Stimulated activated CD4-positive, alpha-beta T cell treated with anti-CD3 and anti-CD28 coated beads, Interleukin-4, amount 100 ng/mL, for 48 hours (primary cell): ENCODE results near the gene MTMR6.
"Not testable (repeated sequence)": the region's sequence is repeated elsewhere in the genome, so short reads cannot be mapped to it uniquely, and the experiment has no call there.

ENCODE experiments used
- DNase-seq, 2 donors: peaks; one replicate each; pipeline ENCODE4 v3.0.0-alpha.2; 2020; ENCODE audit warnings: low read depth in 2 of 2

Gene MTMR6

DNA sequence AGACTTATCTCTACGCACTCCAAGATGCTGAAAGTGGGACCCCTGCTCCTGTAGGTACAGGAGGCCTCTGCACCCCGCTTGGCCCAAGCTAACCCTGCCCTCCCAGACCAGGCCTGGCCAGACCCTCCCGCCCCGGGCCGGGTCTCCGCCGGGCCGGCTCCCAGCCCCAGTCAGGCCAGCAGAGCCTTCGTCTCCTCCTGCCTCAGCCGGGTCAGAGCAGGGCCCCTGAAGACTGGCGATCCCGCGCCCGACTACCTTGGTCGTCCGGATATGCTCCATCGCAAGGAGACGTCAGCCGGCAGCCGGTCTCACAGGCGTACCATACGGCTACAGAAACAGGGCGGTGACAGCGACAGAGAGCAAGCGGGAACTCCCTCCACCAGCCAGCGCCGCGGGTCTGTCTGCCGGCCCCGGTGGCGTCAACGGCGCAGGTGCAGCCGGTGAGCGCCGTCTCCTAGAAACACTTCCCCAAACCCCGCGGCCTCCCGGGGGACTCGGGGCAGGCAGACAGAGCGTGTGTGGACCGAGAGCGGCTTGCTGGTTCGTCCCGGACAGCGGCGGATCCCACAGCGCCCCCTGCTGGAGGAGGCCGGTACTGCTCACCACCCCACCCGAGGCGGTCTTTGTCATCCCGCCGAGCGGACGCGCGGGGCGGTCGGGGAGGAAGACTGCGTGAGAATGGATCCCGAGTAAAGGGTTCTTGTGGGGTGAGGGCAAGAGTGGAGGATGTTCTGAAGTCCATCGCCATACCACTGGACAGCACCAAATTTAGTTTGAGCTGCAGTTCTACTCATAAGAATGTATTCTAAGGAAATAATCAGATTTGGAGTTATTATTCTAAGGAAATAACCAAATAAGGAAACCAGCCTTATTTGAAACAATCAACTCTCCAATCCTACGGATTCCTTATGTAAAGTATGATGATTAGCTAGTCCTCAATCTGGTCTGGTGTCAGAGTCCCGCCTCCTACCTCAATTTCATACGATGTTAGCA is at the start of gene MTMR6:
Gene MTMR6, minus strand, starts transcription at position 520 of the 993 bp plus-strand sequence. Its CDS starts 241 bp downstream, at position 279.
- DNase-seq: peak; percentile 89 to 96

DNA sequence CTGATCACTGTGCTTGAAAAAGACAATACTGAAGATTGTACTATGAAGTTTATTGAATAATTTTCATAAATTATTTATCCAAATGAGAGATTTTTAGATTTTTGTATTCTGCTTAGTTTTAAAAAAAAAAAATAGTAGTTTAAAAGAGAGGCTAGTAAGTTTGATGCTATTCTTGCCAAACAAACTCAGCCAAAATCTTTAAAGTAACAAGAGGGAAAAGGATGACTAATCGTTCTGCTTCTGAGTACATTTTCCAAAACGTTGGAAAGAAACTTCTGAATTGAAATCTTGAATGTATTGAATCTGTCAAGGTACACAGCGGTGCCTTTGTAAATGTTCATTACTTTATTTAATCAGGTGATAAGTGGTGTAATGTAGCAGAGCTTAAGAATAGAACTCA is 48.6 kb upstream of the MTMR6 start:
- no peak for DNase-seq

DNA sequence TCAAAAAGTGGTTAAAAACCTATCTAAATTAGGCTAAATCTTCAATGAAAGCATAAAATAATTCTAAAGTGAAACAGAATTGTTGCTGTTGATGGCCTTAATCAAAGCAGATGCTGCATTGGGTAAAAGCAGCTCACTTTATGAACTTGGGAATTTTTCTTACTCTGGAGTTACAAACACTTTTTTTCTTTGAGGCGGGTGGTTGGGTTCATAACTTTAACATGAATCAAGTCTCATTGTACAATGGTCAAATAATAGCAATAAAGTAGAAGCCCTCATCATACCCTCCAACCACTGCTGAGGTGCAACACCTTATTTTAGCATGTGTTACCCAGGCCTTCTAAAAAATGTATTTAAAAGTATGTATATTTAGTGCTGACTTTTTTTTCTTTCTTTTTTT is 43.3 kb upstream of the MTMR6 start:
- DNase-seq: no peak

GRCh38 chr13:25329706-25330105 is 42.4 kb upstream of the MTMR6 start:
- no peak for DNase-seq

DNA sequence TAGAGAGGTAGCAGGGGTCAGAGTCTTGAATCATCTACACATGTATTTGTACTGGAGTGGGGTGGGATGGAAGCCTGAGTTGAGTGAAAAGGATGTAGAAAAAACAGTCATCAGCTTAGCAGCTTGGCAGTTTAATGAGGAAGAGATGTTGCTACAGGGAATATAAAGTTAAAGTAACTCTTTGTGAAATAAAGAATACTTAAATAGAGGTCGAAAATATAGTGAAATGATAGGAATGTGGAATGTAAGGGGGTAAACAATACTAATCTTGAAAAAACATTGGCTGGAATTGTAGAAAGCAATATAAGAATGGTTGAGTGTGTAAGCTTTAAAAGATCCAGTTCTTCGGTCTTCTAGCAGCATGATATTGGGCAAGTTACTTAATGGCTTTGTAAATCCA is 36.8 kb upstream of the MTMR6 start:
- DNase-seq: no peak

- DNase-seq: no peak
These were observed 32.5 kb upstream of the MTMR6 start for GRCh38 chr13:25319771-25320170.

- DNase-seq: not testable (repeated sequence)
These were observed 31.7 kb upstream of the MTMR6 start for GRCh38 chr13:25318946-25319345.

DNA sequence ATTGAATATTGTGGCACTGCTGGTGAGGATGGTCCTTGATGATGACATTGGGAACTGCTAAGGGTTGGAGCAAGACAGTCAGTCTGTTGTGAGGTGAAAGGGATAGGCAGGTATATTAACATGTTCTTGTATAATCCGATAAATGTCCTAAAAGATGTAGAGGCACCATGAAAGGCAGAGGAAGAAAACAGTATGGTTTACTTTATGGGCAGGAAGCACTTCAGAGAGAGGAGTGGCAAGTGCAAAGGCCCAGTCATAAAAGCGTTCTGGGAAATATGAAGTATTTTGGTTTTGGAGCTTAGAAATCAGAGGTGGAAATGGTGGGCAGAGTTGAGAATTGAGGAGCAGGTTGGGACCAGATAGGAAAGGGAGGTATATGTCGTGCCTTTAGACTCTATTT is 23.6 kb upstream of the MTMR6 start:
- no peak for DNase-seq

DNA sequence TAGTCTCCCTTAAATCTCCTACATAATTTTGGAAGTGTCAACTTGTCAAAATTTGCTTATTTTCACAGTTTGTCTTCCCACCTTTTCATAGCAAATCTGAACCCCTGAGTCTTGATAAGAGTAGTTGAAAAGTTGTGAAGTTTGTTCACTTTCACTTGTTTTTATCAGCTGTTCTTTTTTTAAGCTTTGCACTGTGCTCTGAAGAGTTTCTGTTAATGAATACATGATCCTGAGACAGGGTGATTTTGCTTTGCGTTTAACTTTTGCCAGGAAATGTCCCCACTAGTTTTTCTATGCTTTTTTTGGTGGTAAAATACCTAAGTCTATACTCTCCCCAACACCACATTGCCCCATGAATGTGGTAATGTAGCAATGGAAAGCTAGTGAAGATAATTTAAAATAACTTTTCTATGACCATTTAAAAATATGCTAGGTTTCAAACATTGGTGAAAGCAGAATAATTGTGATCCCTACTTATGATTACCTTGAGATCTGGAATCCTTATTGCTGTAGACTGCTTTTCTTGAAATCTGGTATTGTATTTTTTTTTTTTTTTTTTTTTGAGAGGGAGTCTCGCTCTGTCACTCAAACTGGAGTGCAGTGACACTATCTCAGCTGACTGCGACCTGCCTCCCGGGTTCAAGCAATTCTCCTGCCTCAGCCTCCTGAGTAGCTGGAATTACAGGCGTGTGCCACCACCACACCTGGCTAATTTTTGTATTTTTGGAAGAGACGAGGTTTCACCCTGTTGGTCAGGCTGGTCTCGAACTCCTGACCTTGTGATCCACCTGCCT is 19.6 kb upstream of the MTMR6 start:
- DNase-seq: no peak

DNA sequence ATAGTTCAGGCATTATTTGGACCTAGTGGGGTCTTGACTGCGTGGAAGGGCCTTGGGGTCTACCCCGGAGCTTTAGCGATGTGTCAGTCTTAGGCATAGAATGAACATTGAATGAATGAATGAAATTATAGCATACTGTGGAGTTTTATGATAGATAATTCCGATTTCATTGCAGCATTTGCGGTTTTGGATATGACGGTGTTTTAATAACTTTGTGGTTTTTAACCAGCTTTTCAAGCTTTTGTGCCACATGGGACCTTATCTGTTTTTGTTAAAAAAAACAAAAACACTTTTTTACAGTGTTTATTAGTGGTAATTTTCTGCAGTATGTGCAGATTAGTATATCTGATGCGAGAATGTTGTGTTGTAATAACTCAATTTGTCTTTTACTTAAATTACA is 14.8 kb upstream of the MTMR6 start:
- no peak for DNase-seq

DNA sequence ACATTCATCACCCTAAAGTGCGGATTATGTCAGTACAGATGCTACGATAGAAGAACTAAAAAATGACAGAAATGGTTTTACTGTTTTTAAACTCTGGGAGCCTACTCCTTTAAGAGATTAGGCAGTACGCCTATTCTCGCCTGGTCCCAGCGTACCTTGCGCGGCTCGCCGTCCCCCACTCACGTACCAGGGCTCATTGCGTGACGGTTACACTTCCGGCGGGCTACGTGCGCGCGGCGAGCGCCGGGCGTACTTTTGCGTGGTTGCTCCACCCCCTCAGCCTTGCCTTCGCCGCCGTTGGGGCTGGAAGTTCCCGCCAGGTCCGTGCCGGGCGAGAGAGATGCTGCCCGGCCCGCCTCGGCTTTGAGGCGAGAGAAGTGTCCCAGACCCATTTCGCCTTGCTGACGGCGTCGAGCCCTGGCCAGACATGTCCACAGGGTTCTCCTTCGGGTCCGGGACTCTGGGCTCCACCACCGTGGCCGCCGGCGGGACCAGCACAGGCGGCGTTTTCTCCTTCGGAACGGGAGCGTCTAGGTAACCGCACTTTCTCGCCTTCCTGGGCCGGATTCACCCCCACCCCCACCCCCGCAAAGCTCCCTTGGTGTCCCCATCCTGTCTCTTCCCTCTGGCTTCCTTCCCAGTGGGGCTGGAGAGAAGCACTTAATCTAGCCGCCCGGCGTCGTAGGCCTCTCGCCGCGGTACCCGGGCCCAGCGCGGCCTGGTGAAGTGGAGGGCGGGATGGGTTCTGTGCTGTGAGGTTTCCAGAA is 14.2 kb upstream of the MTMR6 start, which contains the start of gene NUP58:
Gene NUP58, plus strand, starts transcription at position 279 of the 767 bp plus-strand sequence. Its CDS starts 149 bp downstream, at position 428.
- peak; percentile 86 to 92 for DNase-seq

- no peak for DNase-seq
These were observed 13.6 kb upstream of the MTMR6 start for GRCh38 chr13:25300861-25301346.

GRCh38 chr13:25295701-25296100 is 8.4 kb upstream of the MTMR6 start:
- DNase-seq: no peak

DNA sequence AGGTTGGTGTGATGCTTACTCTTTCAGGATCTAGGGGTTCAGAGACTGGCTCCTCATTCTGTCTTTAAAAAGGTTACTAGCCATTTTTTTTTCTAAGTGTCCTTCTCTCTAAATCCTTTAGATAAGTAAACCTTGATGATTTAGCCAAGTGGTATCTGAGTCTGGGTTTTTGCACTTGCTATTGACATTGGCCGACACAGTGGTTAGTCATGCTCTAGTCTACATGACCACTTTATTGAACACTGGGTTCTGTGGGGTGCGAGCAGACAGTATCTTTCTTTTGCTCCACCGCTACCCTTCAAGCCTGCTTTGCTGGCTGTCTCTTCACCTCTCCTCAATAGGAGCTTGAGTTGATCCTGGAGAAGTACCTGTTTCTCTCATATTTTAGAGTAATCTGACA is 7.9 kb upstream of the MTMR6 start:
- no peak for DNase-seq

DNA sequence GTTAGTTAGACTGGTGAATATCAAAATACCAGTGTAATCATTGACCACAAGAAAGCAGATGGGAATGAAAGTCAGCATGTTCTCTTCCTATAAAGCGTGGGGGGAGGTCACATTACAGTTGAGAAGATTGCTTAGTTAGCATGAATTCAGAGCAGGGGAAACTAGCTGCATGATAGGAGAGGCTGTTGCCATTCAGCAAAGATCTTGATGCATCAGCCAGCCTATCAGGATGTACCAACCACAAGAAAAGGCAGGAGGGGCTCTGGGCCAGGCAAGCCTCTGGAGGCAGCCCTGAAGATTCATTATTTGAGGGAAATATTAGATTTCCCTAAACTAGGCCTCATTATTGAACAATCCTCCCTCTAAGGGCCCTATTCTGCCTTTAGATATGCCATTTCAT is 5.0 kb upstream of the MTMR6 start:
- DNase-seq: no peak

- DNase-seq: no peak
These were observed 4.4 kb upstream of the MTMR6 start for GRCh38 chr13:25291691-25292090.

- DNase-seq: no peak
These were observed 1.7 kb upstream of the MTMR6 start for GRCh38 chr13:25288966-25289365.

DNA sequence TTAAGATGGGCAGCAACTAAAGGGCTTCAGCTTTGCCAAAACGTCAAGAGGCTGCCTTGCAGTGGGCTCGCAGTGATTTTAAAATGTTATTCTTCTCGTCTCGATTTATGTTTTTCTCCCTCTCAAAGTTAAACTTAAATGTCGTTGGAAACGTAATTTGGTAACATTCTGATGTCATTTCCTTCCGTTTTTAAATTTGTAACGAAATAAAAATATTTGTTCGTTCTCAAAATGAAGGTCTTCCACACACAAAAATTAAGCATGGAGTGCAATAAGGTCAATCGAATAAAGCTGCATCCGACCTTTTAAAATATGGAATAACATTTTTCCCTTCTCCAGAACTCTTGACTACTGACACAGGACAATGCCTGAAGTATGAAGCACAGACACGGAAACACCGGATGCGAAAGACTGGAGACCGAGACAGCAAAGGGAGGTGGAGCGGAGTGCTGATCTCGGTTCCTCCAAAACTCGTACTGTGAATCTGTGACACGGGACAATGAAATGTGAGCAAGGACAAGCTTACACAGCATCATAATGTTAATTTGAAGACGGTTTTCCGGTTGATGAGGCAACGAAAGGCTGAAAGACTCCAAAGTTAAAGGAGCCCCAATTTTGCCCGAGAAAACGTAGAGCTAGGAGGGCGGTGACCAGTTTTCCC is 850 bp downstream of the MTMR6 start:
- no peak for DNase-seq

DNA sequence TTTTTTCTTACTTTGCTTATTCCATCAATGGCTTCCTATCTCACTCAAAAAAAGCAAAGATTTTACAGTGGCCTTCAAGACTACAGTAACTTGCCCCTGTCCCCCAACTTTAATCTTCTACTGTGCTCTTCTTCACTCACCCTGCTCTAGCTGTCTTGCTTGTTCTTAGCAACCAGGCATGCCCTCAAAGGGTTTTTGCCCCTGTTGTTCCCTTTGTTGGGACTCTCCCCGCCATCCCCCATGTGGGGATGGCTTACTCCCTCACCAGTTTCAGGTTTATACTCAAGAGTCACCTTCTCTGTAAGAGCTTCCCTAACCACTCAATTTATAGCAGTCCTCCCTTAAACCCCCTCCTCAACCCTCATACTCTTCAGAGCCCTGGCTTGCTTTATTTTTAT is 5.4 kb downstream of the MTMR6 start:
- DNase-seq: no peak

DNA sequence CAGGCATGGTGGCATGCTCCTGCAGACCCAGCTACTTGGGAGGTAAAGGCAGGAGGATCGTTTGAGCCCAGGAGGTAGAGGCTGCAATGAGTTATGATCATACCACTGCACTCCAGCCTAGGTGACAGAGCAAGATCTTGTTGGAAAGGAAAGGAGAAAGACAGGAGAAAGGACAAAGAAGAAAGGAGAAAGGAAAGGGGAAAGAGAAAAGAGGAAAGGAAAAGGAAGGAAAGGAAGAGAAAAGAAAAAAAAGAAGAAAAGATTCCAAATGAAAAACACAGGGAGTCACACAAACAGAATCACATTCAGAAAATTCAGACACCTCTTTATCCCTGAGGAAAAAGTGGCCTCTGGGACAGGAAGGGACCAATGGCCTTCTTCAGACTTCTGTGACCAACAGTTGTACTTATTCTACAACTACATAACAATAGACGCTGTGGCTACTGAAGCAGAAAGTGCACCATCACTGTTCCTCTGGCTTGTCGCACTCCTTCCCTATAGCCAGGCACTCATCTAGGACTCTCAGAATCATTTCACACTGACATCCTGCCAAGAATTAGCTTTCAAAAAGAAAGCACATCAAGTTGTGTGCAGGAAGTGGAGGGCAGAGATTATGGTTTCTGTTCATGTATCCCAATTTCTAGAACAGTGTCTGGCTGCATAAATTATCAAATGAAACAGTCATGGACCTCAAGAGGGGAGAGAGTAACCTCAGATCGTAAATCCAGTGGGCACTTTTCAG is 5.9 kb downstream of the MTMR6 start:
- no peak for DNase-seq
